SK-N-SH (cell line): Measurements from ENCODE around the gene ARHGAP44. TPM values are rescaled to one million over a fixed set of nuclear protein-coding genes. Genes with fewer than 3 reads are reported as not detected.

Source experiments
- CTCF ChIA-PET: fragments of 300-600, 350-600 bp; formaldehyde crosslinking; extraction: SDS; loops from one replicate; lab custom pipeline; 2021; lab: Yijun Ruan, JAX
- POLR2A ChIA-PET: fragments of 350-600 bp; sonication (Branson Sonifier 250); formaldehyde crosslinking; extraction: SDS; loops from one replicate; lab custom pipeline; 2020; ENCODE audit warnings: antibody characterized with exemption, inconsistent platforms; lab: Yijun Ruan, JAX
- DNase-seq: peaks from one replicate; pipeline ENCODE4 v3.0.0; 2012
- H2AFZ ChIP-seq: fragments of 200-600 bp; sonication (generic); 2 replicates; pipeline ENCODE4 v1.8.1; 2016; ENCODE audit warnings: antibody characterized with exemption, mild to moderate bottlenecking, low read depth
- H3F3A ChIP-seq: fragments of 200-600 bp; sonication (generic); replicated peaks from 2 replicates; pipeline ENCODE3; 2016; ENCODE audit warnings: antibody characterized with exemption, mild to moderate bottlenecking; ENCODE audit not compliant: insufficient read depth
- H3K27ac ChIP-seq, 2 experiments: fragments of 200-500 bp in 1 of 2; fragments of 200-600 bp in 1 of 2; sonication (Bioruptor generic) in 1 of 2; sonication (generic), shearing (Covaris generic) in 1 of 2; 2 replicates each; pipeline versions ENCODE4 v1.5.1 to v1.6.1; 2014 to 2016; ENCODE audit warnings: low read depth in 2 of 2, inconsistent platforms in 1 of 2, low read length in 1 of 2, mild to moderate bottlenecking in 1 of 2, mixed read lengths in 1 of 2
- H3K27me3 ChIP-seq: fragments of 200-600 bp; sonication (generic), shearing (Covaris generic); 2 replicates; pipeline ENCODE4 v1.6.1; 2016; ENCODE audit warnings: mixed run types; ENCODE audit not compliant: insufficient read depth
- H3K36me3 ChIP-seq, 2 experiments: fragments of 200-500 bp in 1 of 2; fragments of 200-600 bp in 1 of 2; sonication (Bioruptor generic) in 1 of 2; sonication (generic) in 1 of 2; replicated peaks in 1 of 2; 2 replicates each; pipeline versions ENCODE3 to v1.5.1; 2014 to 2016; ENCODE audit warnings: low read length in 1 of 2, mild to moderate bottlenecking in 1 of 2; ENCODE audit not compliant: insufficient read depth in 2 of 2, control insufficient read depth in 1 of 2
- H3K4me1 ChIP-seq, 2 experiments: fragments of 200-500 bp in 1 of 2; fragments of 200-600 bp in 1 of 2; sonication (Bioruptor generic) in 1 of 2; sonication (generic), shearing (Covaris generic) in 1 of 2; 2 replicates each; pipeline versions ENCODE4 v1.5.1 to v1.6.1; 2014 to 2016; ENCODE audit warnings: low read depth in 1 of 2, low read length in 1 of 2, mixed run types in 1 of 2; ENCODE audit not compliant: insufficient read depth in 2 of 2, control insufficient read depth in 1 of 2
- H3K4me2 ChIP-seq: fragments of 200-600 bp; sonication (generic), shearing (Covaris generic); 2 replicates; pipeline ENCODE4 v1.6.1; 2017; ENCODE audit warnings: mixed run types
- H3K4me3 ChIP-seq, 2 experiments: fragments of 200-500 bp in 1 of 2; fragments of 200-600 bp in 1 of 2; sonication (Bioruptor generic) in 1 of 2; sonication (generic), shearing (Covaris generic) in 1 of 2; 2 replicates each; pipeline versions ENCODE4 v1.5.1 to v1.8.1; 2014 to 2016; ENCODE audit warnings: low read depth in 2 of 2, inconsistent platforms in 1 of 2, low read length in 1 of 2, mild to moderate bottlenecking in 1 of 2, mixed read lengths in 1 of 2, moderate library complexity in 1 of 2
- H3K79me2 ChIP-seq: fragments of 200-600 bp; sonication (generic); 2 replicates; pipeline ENCODE4 v1.8.1; 2017; ENCODE audit warnings: mild to moderate bottlenecking; ENCODE audit not compliant: insufficient read depth
- H3K9ac ChIP-seq: fragments of 200-600 bp; sonication (generic); 2 replicates; pipeline ENCODE4 v1.6.1; 2017; ENCODE audit warnings: mixed run types
- H3K9me2 ChIP-seq: fragments of 200-600 bp; sonication (generic); 2 replicates; pipeline ENCODE4 v1.6.1; 2017; ENCODE audit warnings: mixed run types
- H3K9me3 ChIP-seq: fragments of 200-600 bp; sonication (generic); 2 replicates; pipeline ENCODE4 v1.6.1; 2017; ENCODE audit warnings: mixed run types, mild to moderate bottlenecking, moderate library complexity
- H4K20me1 ChIP-seq: fragments of 200-600 bp; sonication (generic); 2 replicates; pipeline ENCODE4 v1.6.1; 2017; ENCODE audit warnings: mild to moderate bottlenecking, mixed run types; ENCODE audit not compliant: insufficient read depth
- ELF1 ChIP-seq: IDR thresholded peaks from 2 replicates; pipeline ENCODE4 v1.4.0; 2012
- EP300 ChIP-seq, 2 experiments: IDR thresholded peaks; 2 replicates each; pipeline versions ENCODE4 v1.4.0 to v1.6.1; 2012; ENCODE audit warnings: borderline replicate concordance in 1 of 2, low read depth in 1 of 2, low read length in 1 of 2
- EZH2phosphoT487 ChIP-seq: fragments of 200-600 bp; sonication (generic); IDR thresholded peaks from 2 replicates; pipeline ENCODE4 v1.6.1; 2017; ENCODE audit warnings: low read depth, mixed run types, mild to moderate bottlenecking, antibody characterized with exemption, moderate library complexity, borderline replicate concordance
- FOXJ3 ChIP-seq: sonication (generic); formaldehyde crosslinking; IDR thresholded peaks from 2 replicates; pipeline ENCODE4 v1.5.1; 2020; ENCODE audit warnings: mild to moderate bottlenecking, missing genetic modification reagents
- GATA2 ChIP-seq: sonication (generic); formaldehyde crosslinking; IDR thresholded peaks from 2 replicates; pipeline ENCODE4 v1.5.0; 2020; ENCODE audit warnings: mild to moderate bottlenecking, missing genetic modification reagents
- MXI1 ChIP-seq: IDR thresholded peaks from 2 replicates; pipeline ENCODE4 v1.6.1; 2012; ENCODE audit warnings: mild to moderate bottlenecking, low read depth, low read length, improper control_type of control experiment
- NFIC ChIP-seq: IDR thresholded peaks from 2 replicates; pipeline ENCODE4 v1.4.0; 2012; ENCODE audit warnings: borderline replicate concordance
- NRF1 ChIP-seq: IDR thresholded peaks from 2 replicates; pipeline ENCODE4 v1.6.1; 2012; ENCODE audit warnings: low read depth, mild to moderate bottlenecking, low read length
- POLR2AphosphoS5 ChIP-seq: IDR thresholded peaks from 2 replicates; pipeline ENCODE4 v1.6.1; 2012; ENCODE audit warnings: low read depth, low read length
- RFX5 ChIP-seq: IDR thresholded peaks from 2 replicates; pipeline ENCODE4 v1.6.1; 2012; ENCODE audit warnings: mild to moderate bottlenecking, improper control_type of control experiment, low read length
- RXRA ChIP-seq: IDR thresholded peaks from 2 replicates; pipeline ENCODE4 v1.4.0; 2012; ENCODE audit warnings: low read depth, mild to moderate bottlenecking, borderline replicate concordance
- TAF1 ChIP-seq: IDR thresholded peaks from 2 replicates; pipeline ENCODE4 v1.6.1; 2012; ENCODE audit warnings: low read depth, mild to moderate bottlenecking, low read length, moderate library complexity, borderline replicate concordance
- TCF12 ChIP-seq: IDR thresholded peaks from 2 replicates; pipeline ENCODE4 v1.4.0; 2012
- WGBS: methylation state at CpG from one replicate; pipeline ENCODE4 v1.1.6; 2017; ENCODE audit warnings: low lambda C conversion rate; 5-methylcytosine and 5-hydroxymethylcytosine counted together
- polyA plus RNA-seq, 3 experiments: library from polyadenylated mRNA; depleted of rRNA; stranded (reverse); fragments of >200 nt; gene quantifications; 2 replicates each; pipeline ENCODE4 v1.2.3, GENCODE V29; 2012
- TF ChIP-seq, protein P1 (sequence below): IDR thresholded peaks from 2 replicates; pipeline ENCODE4 v1.6.1; 2012; ENCODE audit warnings: mild to moderate bottlenecking, low read depth, low read length, moderate library complexity
- TF ChIP-seq, protein P2 (sequence below): fragments of 150-350 bp; IDR thresholded peaks from 2 replicates; pipeline ENCODE4 v1.6.1; 2017; ENCODE audit warnings: antibody characterized with exemption, low read length, low read depth, borderline replicate concordance
- TF ChIP-seq, protein P3 (sequence below): IDR thresholded peaks from 2 replicates; pipeline ENCODE4 v1.4.0; 2012; ENCODE audit warnings: low read depth, borderline replicate concordance

The ARHGAP44 gene
- polyA plus RNA-seq, 1 of the 3 experiments (the other 2 are of a cell fraction): 0.28 TPM

DNA sequence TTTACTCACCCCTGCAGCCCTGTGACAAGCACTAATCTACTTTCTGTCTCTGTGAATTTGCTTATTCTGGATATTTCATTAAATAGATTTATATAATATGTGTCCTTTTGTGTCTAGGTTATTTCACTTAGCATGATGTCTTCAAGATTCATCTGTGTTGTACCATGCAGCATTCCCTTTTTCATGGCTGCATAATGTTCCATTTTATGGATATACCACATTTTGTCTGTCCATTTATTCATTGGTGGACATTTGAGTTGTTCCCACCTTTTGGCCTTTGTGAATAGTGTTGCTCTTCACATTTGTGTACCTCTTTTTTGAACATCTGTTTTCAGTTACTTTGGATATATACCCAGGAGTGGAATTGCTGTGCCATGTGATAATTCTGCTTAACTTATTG lies 118.2 kb downstream of the ARHGAP44 start (continued):
- TF ChIP-seq EP300 (IDR thresholded peaks at IDR 0.05; ENCODE audit: borderline replicate concordance in 1 of 2, low read depth in 1 of 2, low read length in 1 of 2) (no peak), EZH2phosphoT487 (no peak), RFX5 (no peak), TAF1 (no peak), NFIC (no peak), MXI1 (no peak), TCF12 (no peak), POLR2AphosphoS5 (no peak), FOXJ3 (CRISPR knock-in tag) (no peak)
- TF ChIP-seq, protein P1, sequence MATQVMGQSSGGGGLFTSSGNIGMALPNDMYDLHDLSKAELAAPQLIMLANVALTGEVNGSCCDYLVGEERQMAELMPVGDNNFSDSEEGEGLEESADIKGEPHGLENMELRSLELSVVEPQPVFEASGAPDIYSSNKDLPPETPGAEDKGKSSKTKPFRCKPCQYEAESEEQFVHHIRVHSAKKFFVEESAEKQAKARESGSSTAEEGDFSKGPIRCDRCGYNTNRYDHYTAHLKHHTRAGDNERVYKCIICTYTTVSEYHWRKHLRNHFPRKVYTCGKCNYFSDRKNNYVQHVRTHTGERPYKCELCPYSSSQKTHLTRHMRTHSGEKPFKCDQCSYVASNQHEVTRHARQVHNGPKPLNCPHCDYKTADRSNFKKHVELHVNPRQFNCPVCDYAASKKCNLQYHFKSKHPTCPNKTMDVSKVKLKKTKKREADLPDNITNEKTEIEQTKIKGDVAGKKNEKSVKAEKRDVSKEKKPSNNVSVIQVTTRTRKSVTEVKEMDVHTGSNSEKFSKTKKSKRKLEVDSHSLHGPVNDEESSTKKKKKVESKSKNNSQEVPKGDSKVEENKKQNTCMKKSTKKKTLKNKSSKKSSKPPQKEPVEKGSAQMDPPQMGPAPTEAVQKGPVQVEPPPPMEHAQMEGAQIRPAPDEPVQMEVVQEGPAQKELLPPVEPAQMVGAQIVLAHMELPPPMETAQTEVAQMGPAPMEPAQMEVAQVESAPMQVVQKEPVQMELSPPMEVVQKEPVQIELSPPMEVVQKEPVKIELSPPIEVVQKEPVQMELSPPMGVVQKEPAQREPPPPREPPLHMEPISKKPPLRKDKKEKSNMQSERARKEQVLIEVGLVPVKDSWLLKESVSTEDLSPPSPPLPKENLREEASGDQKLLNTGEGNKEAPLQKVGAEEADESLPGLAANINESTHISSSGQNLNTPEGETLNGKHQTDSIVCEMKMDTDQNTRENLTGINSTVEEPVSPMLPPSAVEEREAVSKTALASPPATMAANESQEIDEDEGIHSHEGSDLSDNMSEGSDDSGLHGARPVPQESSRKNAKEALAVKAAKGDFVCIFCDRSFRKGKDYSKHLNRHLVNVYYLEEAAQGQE: no peak

DNA sequence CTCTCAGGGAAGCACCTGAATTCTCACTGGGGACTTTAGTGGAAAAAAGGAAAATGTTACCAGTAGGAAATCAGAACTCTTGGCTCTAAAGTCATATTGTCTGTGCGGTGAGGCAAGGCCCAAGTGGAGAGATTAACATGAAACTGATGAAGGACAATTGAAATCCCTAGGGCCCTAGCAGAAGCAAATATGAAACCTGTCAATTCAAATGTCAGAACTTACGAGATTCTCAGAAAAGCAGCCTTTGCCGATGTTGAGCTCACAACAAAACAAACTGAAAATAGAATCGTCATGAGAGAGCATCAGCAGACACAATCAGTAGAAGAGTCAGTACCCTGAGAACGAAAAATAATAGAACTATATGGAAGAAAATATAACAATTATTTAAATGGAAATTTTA lies 119.7 kb downstream of the ARHGAP44 start:
- H3K36me3 ChIP-seq: no peaks in the 10 kb centered on the region
- H3K9ac ChIP-seq: no peak overlapping the region
- H3K4me2 ChIP-seq: no peak overlapping the region
- POLR2A ChIA-PET: no interaction called here
- no peaks in the 10 kb centered on the region for H3K9me2 ChIP-seq
- no peaks in the 10 kb centered on the region for H3F3A ChIP-seq
- no peak overlapping the region for H3K4me3 ChIP-seq
- no peaks in the 10 kb centered on the region for H3K79me2 ChIP-seq
- H3K27ac ChIP-seq: no peak overlapping the region
- TF ChIP-seq, protein P2, sequence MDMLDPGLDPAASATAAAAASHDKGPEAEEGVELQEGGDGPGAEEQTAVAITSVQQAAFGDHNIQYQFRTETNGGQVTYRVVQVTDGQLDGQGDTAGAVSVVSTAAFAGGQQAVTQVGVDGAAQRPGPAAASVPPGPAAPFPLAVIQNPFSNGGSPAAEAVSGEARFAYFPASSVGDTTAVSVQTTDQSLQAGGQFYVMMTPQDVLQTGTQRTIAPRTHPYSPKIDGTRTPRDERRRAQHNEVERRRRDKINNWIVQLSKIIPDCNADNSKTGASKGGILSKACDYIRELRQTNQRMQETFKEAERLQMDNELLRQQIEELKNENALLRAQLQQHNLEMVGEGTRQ: no peak
- TF ChIP-seq ELF1: no peak
- no peak for TF ChIP-seq NRF1
- TF ChIP-seq RXRA: no peak
- TF ChIP-seq GATA2 (CRISPR knock-in tag): no peak
- TF ChIP-seq, protein P3, sequence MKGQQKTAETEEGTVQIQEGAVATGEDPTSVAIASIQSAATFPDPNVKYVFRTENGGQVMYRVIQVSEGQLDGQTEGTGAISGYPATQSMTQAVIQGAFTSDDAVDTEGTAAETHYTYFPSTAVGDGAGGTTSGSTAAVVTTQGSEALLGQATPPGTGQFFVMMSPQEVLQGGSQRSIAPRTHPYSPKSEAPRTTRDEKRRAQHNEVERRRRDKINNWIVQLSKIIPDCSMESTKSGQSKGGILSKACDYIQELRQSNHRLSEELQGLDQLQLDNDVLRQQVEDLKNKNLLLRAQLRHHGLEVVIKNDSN: no peak
- no peak for TF ChIP-seq RFX5
- WGBS: 23% methylated on average over 5 of the region's 5 CpGs
- no peaks in the 10 kb centered on the region for H3K9me3 ChIP-seq
- H2AFZ ChIP-seq: no peak overlapping the region
- no peaks in the 10 kb centered on the region; the same call in 1 of the 2 replicates for H3K27me3 ChIP-seq
- CTCF ChIA-PET: no interaction called here
- H3K4me1 ChIP-seq: no peaks in the 10 kb centered on the region
- no peaks in the 10 kb centered on the region for H4K20me1 ChIP-seq
- no peak for DNase-seq
